Measurements from ENCODE around the gene CLCA2. TPM values are rescaled to one million over a fixed set of nuclear protein-coding genes. Genes with fewer than 3 reads are reported as not detected.

CLCA2 gene
- total RNA-seq, 1 donor from 2014 or later = not detected

DNA sequence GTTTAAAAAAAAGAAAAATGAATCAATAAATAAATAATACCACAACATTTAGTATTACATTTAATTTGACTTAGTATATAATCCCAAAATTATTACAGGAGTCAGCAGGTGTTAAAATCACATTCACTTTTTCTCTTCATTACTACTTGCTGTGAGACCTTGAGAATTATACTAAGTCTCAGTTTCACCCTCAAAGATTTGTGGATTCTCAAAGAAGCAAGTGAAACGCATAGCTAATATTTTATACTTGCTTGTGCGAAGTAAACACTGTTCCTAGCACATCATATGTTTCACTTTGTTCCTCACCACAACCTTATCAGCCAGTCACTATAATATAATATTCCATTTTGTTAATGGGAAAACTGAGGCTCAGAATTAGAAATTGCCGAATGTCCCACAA lies 48.8 kb downstream of the CLCA2 start:
- Mint-ChIP-seq H3K36me3 (ENCODE audit: low read depth) (no peaks in the 10 kb centered on the region), H3K4me1 (peaks cover 6% of the 10 kb centered on the region), H3K9me3 (no peaks in the 10 kb centered on the region), H3K27ac (no peak overlapping the region), H3K27me3 (peaks cover 18% of the 10 kb centered on the region), H3K4me3 (no peak overlapping the region)
- ChIA-PET CTCF (interaction anchor here (0.8 to 3.4 kb wide), 9 partner anchors 8 to 232 kb away, joined by 3 to 26 read pairs (median 5); partner anchors contain the start of genes CLCA2 and SH3GLB1), POLR2A (no interaction called here)
- TF ChIP-seq CTCF (IDR thresholded peaks at IDR 0.05) = no peak
- no peak for DNase-seq
- ATAC-seq (ENCODE audit: low read depth) = no peak
- intact Hi-C loops (cut with micrococcal nuclease) = loop anchor here (5.0 to 10.0 kb wide), 2 partner anchors 215 to 612 kb away; no protein-coding TSS in a partner anchor

DNA sequence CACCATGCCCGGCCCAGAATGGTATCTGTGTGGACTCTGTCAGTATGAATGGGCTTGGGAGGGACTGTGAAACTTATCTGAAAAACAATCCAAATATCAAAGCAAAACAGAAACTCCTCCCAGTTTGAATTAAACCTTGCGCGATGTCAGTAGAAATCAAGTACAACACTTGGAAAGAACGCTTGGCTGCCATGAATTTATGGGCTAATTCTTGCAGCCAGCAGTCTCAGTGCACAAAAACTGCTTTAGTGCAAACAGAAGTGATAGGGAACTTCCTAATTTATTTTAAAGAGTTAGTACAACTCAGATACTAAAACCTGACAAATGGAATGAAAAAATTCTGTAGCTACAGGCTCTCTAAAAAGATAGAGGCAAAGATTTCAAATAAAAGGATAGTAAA lies 53.3 kb downstream of the CLCA2 start:
- ATAC-seq (ENCODE audit: low read depth) (no peak), DNase-seq (no peak)
- ChIA-PET CTCF (interaction anchor here (2.1 kb wide), 1 partner anchor 28 kb away, joined by 5 read pairs; no protein-coding TSS in a partner anchor), POLR2A (no interaction called here)
- H3K27ac Mint-ChIP-seq = no peak overlapping the region
- no peak for TF ChIP-seq CTCF (IDR thresholded peaks at IDR 0.05)
- peaks cover 2% of the 10 kb centered on the region for H3K27me3 Mint-ChIP-seq
- no peak overlapping the region for H3K4me3 Mint-ChIP-seq
- H3K4me1 Mint-ChIP-seq = no peaks in the 10 kb centered on the region
- no peaks in the 10 kb centered on the region for H3K36me3 Mint-ChIP-seq (ENCODE audit: low read depth)
- H3K9me3 Mint-ChIP-seq = no peaks in the 10 kb centered on the region
- intact Hi-C loops (cut with micrococcal nuclease) = loop anchor here (10.0 kb wide), 1 partner anchor 608 kb away; no protein-coding TSS in a partner anchor

- H3K4me3 Mint-ChIP-seq = no peak overlapping the region
- CTCF ChIA-PET = no interaction called here
- no peaks in the 10 kb centered on the region for H3K9me3 Mint-ChIP-seq
- H3K36me3 Mint-ChIP-seq (ENCODE audit: low read depth) = no peaks in the 10 kb centered on the region
- H3K27me3 Mint-ChIP-seq = no peaks in the 10 kb centered on the region
- no peak for TF ChIP-seq CTCF (IDR thresholded peaks at IDR 0.05)
- intact Hi-C loops (cut with micrococcal nuclease) = loop anchor here (10.0 kb wide), 1 partner anchor 607 kb away; no protein-coding TSS in a partner anchor
- DNase-seq (no peak), ATAC-seq (ENCODE audit: low read depth) (no peak)
- no peaks in the 10 kb centered on the region for H3K4me1 Mint-ChIP-seq
- H3K27ac Mint-ChIP-seq = no peak overlapping the region
- POLR2A ChIA-PET = no interaction called here
Measured at GRCh38 chr1:86477682-86478081, 53.7 kb downstream of the CLCA2 start.

DNA sequence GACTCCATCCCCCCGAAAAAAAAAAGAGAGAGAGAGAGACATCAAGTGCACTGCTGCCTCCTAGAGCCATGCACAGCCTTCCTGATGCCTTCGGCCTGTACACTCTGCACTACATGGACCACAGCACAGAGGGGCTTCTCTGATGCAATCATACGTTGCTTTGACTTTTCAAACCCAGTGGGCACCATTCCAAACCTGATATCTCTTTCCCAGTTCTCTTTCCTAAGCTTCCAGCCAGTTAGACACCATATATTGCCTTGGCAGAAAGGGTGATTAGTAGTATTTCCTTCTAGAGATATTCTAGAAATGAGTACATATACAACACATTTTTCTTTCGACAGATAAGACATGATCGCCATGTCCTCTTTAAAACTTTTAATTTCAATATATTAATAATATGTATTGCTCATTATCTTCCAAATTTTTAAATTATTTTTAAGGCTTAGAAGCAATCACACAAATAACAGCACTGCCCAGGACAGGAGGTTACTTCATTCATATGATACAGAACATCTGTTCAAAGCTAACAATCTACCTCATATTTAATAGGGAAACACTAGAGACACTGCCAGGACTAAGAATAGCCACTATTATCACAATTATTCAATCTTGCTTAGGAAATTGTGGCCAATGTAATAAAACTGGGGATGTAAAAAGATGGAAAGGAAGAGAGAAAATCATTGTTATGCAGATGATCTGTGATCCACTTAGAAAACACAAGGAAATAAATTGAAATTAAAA lies 54.6 kb downstream of the CLCA2 start:
- TF ChIP-seq CTCF (IDR thresholded peaks at IDR 0.05) = no peak
- intact Hi-C loops (cut with micrococcal nuclease) = loop anchor here (10.0 kb wide), 1 partner anchor 606 kb away; no protein-coding TSS in a partner anchor
- no peak overlapping the region for H3K4me3 Mint-ChIP-seq
- H3K27ac Mint-ChIP-seq = no peak overlapping the region
- H3K27me3 Mint-ChIP-seq = no peaks in the 10 kb centered on the region
- no peaks in the 10 kb centered on the region for H3K4me1 Mint-ChIP-seq
- ATAC-seq (ENCODE audit: low read depth) = no peak
- POLR2A ChIA-PET = no interaction called here
- no peak for DNase-seq
- CTCF ChIA-PET = no interaction called here
- no peaks in the 10 kb centered on the region for H3K36me3 Mint-ChIP-seq (ENCODE audit: low read depth)
- H3K9me3 Mint-ChIP-seq = no peaks in the 10 kb centered on the region

DNA sequence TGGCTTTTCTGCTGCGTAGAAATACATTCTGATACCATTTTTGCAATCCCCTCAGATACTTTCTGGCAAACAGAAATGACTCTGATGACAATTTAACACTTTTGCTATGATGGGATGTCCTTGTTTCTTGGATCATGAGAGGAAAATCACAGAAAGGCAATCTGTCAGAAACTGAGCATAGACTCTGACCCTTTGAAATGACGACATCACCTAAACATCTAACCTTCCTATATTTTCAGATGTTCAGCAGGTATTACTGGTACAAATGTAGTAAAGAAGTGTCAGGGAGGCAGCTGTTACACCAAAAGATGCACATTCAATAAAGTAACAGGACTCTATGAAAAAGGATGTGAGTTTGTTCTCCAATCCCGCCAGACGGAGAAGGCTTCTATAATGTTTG lies 58.0 kb downstream of the CLCA2 start:
- H3K4me1 Mint-ChIP-seq = no peaks in the 10 kb centered on the region
- CTCF ChIA-PET = no interaction called here
- no peak for DNase-seq
- no peak overlapping the region for H3K27ac Mint-ChIP-seq
- no peaks in the 10 kb centered on the region for H3K36me3 Mint-ChIP-seq (ENCODE audit: low read depth)
- no peaks in the 10 kb centered on the region for H3K27me3 Mint-ChIP-seq
- no peak for ATAC-seq (ENCODE audit: low read depth)
- no peak for TF ChIP-seq CTCF (IDR thresholded peaks at IDR 0.05)
- intact Hi-C loops (cut with micrococcal nuclease) = no loop called here
- no peak overlapping the region for H3K4me3 Mint-ChIP-seq
- POLR2A ChIA-PET = no interaction called here
- H3K9me3 Mint-ChIP-seq = no peaks in the 10 kb centered on the region
